Peyer's patch (tissue), 4 donors: ENCODE data around the gene KCNB1.

ENCODE experiments used
- POLR2A ChIP-seq, 2 donors: fragments of 450-650 bp; IDR thresholded peaks; one replicate each; pipeline ENCODE4 v1.5.1; 2017; ENCODE audit warnings: antibody characterized with exemption in 2 of 2, mild to moderate bottlenecking in 2 of 2, moderate library complexity in 2 of 2
- TF ChIP-seq, protein P1 (sequence below), 6 experiments: fragments of 450-650 bp in 4 of 6; fragments of 200-600 bp in 2 of 6; sonication (generic) in 1 of 6; IDR thresholded peaks; one replicate each; pipeline ENCODE4 v1.5.1; 2017 to 2019; ENCODE audit warnings: antibody characterized with exemption in 6 of 6, mild to moderate bottlenecking in 3 of 6, moderate library complexity in 1 of 6

- TF ChIP-seq, protein P1, sequence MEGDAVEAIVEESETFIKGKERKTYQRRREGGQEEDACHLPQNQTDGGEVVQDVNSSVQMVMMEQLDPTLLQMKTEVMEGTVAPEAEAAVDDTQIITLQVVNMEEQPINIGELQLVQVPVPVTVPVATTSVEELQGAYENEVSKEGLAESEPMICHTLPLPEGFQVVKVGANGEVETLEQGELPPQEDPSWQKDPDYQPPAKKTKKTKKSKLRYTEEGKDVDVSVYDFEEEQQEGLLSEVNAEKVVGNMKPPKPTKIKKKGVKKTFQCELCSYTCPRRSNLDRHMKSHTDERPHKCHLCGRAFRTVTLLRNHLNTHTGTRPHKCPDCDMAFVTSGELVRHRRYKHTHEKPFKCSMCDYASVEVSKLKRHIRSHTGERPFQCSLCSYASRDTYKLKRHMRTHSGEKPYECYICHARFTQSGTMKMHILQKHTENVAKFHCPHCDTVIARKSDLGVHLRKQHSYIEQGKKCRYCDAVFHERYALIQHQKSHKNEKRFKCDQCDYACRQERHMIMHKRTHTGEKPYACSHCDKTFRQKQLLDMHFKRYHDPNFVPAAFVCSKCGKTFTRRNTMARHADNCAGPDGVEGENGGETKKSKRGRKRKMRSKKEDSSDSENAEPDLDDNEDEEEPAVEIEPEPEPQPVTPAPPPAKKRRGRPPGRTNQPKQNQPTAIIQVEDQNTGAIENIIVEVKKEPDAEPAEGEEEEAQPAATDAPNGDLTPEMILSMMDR (IDR thresholded peaks at IDR 0.05) = no peak
- no peak for TF ChIP-seq POLR2A (IDR thresholded peaks at IDR 0.05)
These were observed 145.1 kb downstream of the KCNB1 start for GRCh38 chr20:49337357-49337756.
